Amygdala (tissue), 56 donors: Measurements from ENCODE around the gene LMAN2.

Experiments
- DNase-seq, 56 donors: peaks; one replicate each; lab custom pipeline; 2025; lab: John Stamatoyannopoulos, UW

The LMAN2 gene

GRCh38 chr5:177332031-177332895 lies 19.2 kb downstream of the LMAN2 start:
- DNase-seq: no peak

GRCh38 chr5:177330991-177331842 lies 20.3 kb downstream of the LMAN2 start:
- DNase-seq: no peak

- DNase-seq: no peak
Measured at GRCh38 chr5:177329883-177330282, 21.6 kb downstream of the LMAN2 start.

GRCh38 chr5:177328545-177329231 lies 22.8 kb downstream of the LMAN2 start:
- DNase-seq: no peak

- no peak for DNase-seq
Measured at GRCh38 chr5:177327539-177328522, 23.6 kb downstream of the LMAN2 start.

- no peak for DNase-seq
Measured at GRCh38 chr5:177325868-177326381, 25.5 kb downstream of the LMAN2 start.

GRCh38 chr5:177320879-177321278 lies 30.6 kb downstream of the LMAN2 start:
- peak in 4 of 56 donors; percentile 1 to 48 (median 18) for DNase-seq

GRCh38 chr5:177319913-177320588 lies 31.4 kb downstream of the LMAN2 start:
- no peak for DNase-seq

- DNase-seq: peak in 34 of 56 donors; percentile 18 to 84 (median 48)
Measured at GRCh38 chr5:177317959-177318377, 33.5 kb downstream of the LMAN2 start.

- no peak for DNase-seq
Measured at GRCh38 chr5:177316005-177316404, 35.5 kb downstream of the LMAN2 start.

GRCh38 chr5:177315411-177315810 lies 36.1 kb downstream of the LMAN2 start:
- no peak for DNase-seq

- DNase-seq: no peak
Measured at GRCh38 chr5:177314376-177315342, 36.8 kb downstream of the LMAN2 start.

- DNase-seq: no peak
Measured at GRCh38 chr5:177313561-177314259, 37.8 kb downstream of the LMAN2 start.

GRCh38 chr5:177312649-177313181 lies 38.8 kb downstream of the LMAN2 start:
- no peak for DNase-seq

GRCh38 chr5:177311723-177312648 lies 39.5 kb downstream of the LMAN2 start, which contains the start of gene MXD3:
TSS of gene MXD3 (minus strand) at chr5:177311898. CDS start at chr5:177311830, 68 bp downstream.
- DNase-seq: peak; percentile 39 to 95 (median 84)

- DNase-seq: peak in 1 of 56 donors; percentile 55
Measured at GRCh38 chr5:177311392-177311722, 40.1 kb downstream of the LMAN2 start.
